Immature natural killer cell (primary cell): ENCODE results near the gene SLC7A6. TPM values are rescaled to one million over a fixed set of nuclear protein-coding genes. Genes with fewer than 3 reads are reported as not detected.

ENCODE experiments used
- DNase-seq, 3 donors: peaks; one replicate each; pipeline ENCODE4 v3.0.0; 2022; ENCODE audit warnings: mixed read lengths in 1 of 3
- H3K27ac Mint-ChIP-seq, 6 donors: one replicate each; pipeline ENCODE4 v1.8.0; 2020; ENCODE audit warnings: mixed read lengths in 6 of 6, mild to moderate bottlenecking in 5 of 6, inconsistent platforms in 4 of 6, moderate library complexity in 3 of 6
- H3K27me3 Mint-ChIP-seq, 3 donors: one replicate each; pipeline ENCODE4 v1.8.0; 2020 to 2021; ENCODE audit warnings: low read depth in 3 of 3, mild to moderate bottlenecking in 3 of 3, mixed read lengths in 3 of 3, moderate library complexity in 3 of 3, inconsistent platforms in 1 of 3
- H3K36me3 Mint-ChIP-seq, 3 donors: one replicate each; pipeline ENCODE4 v1.8.0; 2020; ENCODE audit warnings: mixed read lengths in 3 of 3, inconsistent platforms in 2 of 3, mild to moderate bottlenecking in 2 of 3
- H3K4me1 Mint-ChIP-seq, 2 donors: one replicate each; pipeline ENCODE4 v1.8.0; 2020; ENCODE audit warnings: inconsistent platforms in 2 of 2, mild to moderate bottlenecking in 2 of 2, mixed read lengths in 2 of 2, moderate library complexity in 1 of 2
- H3K4me3 Mint-ChIP-seq, 5 donors: one replicate each; pipeline ENCODE4 v1.8.0; 2020; ENCODE audit warnings: mild to moderate bottlenecking in 5 of 5, mixed read lengths in 5 of 5, inconsistent platforms in 3 of 5, moderate library complexity in 3 of 5
- H3K9me3 Mint-ChIP-seq, 6 donors: one replicate each; pipeline ENCODE4 v1.8.0; 2020; ENCODE audit warnings: mild to moderate bottlenecking in 6 of 6, mixed read lengths in 6 of 6, inconsistent platforms in 4 of 6, moderate library complexity in 3 of 6
- polyA plus RNA-seq, 3 donors: library from polyadenylated mRNA; unstranded; fragments of 300-500 nt; fragmentation: Illumina TruSeq; gene quantifications; one replicate each; pipeline ENCODE4 v1.2.3, GENCODE V29; 2021

The SLC7A6 gene
- polyA plus RNA-seq, 3 donors from 2014 or later, result 1.9 to 12.8 (median 6.0) TPM

DNA sequence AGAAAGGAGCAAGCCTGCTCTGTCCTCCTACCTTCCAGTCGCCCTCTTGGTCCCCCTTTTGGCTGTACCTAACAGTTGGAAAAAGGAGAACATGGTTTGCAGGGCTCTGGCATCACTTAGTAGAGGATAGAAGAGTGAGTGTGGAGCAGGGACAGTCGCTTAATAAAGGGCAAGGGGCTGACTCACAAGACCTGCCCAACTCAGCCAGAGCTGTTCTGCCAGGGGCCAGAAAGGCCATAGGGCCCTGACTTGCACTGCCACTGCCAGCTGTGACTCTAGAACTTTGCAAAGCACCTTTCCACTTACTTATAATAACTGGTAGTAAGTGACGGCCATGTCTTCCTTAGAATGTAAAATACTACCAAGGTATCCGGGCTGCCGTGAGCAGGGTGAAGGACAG lies 60.0 kb downstream of the SLC7A6 start:
- H3K4me3 Mint-ChIP-seq, result no peak overlapping the region
- peaks cover 3 to 29% (median 7%) of the 10 kb centered on the region in 3 donors for H3K36me3 Mint-ChIP-seq
- no peak overlapping the region for H3K27ac Mint-ChIP-seq

DNA sequence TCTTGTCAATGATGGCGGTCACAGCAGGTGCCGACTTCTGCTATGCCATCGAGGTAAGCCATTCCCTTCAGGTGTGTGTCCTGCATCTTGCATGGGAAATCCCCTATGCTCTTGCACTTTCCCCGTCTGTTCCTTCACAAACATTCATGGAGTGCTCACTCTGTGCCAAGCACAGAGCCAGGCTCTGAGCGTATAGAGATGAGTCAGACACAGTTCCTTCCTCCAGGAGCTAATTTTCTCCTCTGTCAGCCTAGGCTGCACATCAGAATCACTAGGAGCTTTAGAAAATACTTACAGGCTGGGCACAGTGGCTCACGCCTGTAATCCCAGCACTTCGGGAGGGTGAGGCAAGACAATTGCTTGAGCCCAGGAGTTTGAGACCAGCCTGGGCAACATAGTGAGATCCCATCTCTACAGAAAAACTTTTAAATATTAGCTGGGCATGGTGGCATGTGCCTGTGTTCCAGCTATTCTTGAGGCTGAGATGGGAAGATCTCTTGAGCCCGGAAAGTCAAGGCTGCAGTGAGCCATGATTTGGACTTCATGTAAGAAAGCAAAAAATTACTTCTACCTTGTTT lies 60.5 kb downstream of the SLC7A6 start:
- H3K9me3 Mint-ChIP-seq, result no peaks in the 10 kb centered on the region
- H3K36me3 Mint-ChIP-seq, result peaks cover 3 to 27% (median 7%) of the 10 kb centered on the region in 3 donors
- no peak overlapping the region for H3K4me3 Mint-ChIP-seq
- peaks cover 5 to 12% of the 10 kb centered on the region in 2 donors for H3K4me1 Mint-ChIP-seq
- no peak for DNase-seq
- H3K27ac Mint-ChIP-seq, result no peak overlapping the region
- peaks cover 0 to 2% (median 0%) of the 10 kb centered on the region in 3 donors for H3K27me3 Mint-ChIP-seq

More for the DNA sequence above, 60.0 kb downstream of the SLC7A6 start:
- peaks cover 0 to 2% (median 0%) of the 10 kb centered on the region in 3 donors for H3K27me3 Mint-ChIP-seq
- DNase-seq, result no peak
- no peaks in the 10 kb centered on the region for H3K9me3 Mint-ChIP-seq
- H3K4me1 Mint-ChIP-seq, result peaks cover 10 to 17% of the 10 kb centered on the region in 2 donors

DNA sequence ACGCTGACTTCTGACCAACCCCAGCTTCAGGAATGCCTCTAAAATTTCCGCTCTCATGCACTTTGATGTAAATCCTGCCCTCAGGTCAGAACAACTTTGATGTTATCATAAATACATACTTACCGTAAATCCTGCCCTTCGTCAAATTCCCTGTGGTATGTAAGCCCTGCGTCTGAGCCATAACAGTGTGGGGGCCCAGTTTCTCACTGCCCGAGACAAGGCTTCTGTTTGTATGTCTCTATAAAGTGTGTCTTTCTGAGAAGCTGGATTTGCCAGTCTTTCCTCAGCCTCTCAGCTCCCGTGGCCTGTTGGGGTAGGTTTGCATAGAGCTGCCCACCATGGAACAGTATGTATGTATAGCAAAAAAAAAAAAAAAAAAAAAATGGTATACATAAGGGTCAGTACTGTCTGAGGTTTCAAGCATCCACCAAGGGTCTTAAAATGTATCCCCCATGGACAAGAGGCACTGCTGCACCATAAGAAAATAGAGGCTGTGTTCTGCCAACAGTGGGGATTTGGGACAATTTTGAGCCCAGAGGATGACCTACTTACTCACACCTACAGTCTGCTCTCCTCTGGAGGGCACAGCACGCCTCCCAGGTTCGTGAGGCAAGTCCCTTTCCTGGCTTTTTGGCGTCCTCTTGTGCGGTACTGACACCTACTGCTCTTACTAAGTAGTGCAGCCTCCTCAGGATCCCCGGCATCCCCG lies 64.0 kb downstream of the SLC7A6 start:
- DNase-seq, result peak; percentile 68 to 73 (median 73)
- H3K27me3 Mint-ChIP-seq, result peaks cover 0 to 2% (median 0%) of the 10 kb centered on the region in 3 donors
- no peak overlapping the region for H3K4me3 Mint-ChIP-seq
- H3K36me3 Mint-ChIP-seq, result peaks cover 7 to 24% (median 8%) of the 10 kb centered on the region in 3 donors
- H3K4me1 Mint-ChIP-seq, result peaks cover 3 to 9% of the 10 kb centered on the region in 2 donors
- H3K27ac Mint-ChIP-seq, result peak overlapping the region in 3 of 6 donors; percentile 24 to 55 (median 36)
- no peaks in the 10 kb centered on the region for H3K9me3 Mint-ChIP-seq

DNA sequence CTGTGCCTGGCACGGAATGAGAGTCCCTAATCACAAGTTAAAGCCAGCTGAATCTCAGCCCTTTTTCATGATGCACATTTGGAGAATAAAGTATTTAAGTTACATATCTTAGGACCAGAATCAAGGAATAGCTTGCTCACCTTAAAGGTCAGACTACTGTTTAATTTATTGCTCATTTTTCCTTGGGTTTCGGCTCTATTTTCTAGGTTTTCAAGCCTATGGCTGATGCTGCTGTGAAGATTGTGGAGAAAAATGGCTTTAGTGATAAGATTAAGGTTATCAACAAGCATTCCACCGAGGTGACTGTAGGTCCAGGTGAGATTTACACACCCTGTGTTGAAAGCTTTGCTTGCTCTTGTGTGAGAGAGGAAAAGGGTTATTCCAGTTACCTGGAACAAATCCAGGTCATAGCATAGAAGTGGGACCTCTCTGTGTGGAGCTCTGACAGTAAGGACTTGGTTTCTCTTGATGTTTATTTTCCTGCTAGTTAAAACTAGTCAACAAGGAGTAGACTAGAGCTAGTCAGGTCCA lies 64.6 kb downstream of the SLC7A6 start:
- Mint-ChIP-seq H3K27me3 (peaks cover 0 to 2% (median 0%) of the 10 kb centered on the region in 3 donors), H3K36me3 (peaks cover 8 to 25% (median 9%) of the 10 kb centered on the region in 3 donors), H3K4me3 (no peak overlapping the region), H3K27ac (peak overlapping the region in 1 of 6 donors; percentile 24), H3K4me1 (peaks cover 3 to 9% of the 10 kb centered on the region in 2 donors), H3K9me3 (no peaks in the 10 kb centered on the region)
- DNase-seq, result no peak

DNA sequence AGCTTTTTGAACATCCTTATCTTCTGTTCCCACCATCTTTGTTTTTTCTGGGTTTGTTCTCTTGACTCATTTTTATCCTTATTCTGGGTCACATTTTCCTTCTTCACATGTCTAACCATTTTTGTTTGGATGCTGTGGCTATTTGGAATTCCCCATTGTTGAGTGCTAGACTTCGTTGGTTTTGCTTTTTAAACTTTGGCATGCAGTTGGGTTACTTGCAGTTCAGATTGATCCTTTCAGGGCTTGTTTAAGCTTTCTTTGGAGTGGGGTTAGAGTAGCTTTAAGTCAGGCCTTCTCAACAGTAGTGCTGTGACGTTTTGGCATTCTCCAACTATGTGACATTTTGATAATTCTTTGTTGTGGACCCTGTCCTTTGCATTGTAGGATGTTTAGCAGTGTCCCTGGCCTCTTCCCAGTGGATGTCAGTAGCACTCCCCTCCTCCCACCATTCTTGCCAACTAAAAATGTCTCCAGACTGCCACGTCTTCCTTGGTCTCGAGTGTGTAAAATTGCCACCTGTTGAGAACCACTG lies 67.6 kb downstream of the SLC7A6 start:
- Mint-ChIP-seq H3K27me3 (peaks cover 0 to 3% (median 0%) of the 10 kb centered on the region in 3 donors), H3K4me3 (no peak overlapping the region), H3K27ac (no peak overlapping the region), H3K36me3 (peaks cover 11 to 23% (median 20%) of the 10 kb centered on the region in 3 donors), H3K9me3 (no peaks in the 10 kb centered on the region), H3K4me1 (peaks cover 3 to 9% of the 10 kb centered on the region in 2 donors)
- no peak for DNase-seq

DNA sequence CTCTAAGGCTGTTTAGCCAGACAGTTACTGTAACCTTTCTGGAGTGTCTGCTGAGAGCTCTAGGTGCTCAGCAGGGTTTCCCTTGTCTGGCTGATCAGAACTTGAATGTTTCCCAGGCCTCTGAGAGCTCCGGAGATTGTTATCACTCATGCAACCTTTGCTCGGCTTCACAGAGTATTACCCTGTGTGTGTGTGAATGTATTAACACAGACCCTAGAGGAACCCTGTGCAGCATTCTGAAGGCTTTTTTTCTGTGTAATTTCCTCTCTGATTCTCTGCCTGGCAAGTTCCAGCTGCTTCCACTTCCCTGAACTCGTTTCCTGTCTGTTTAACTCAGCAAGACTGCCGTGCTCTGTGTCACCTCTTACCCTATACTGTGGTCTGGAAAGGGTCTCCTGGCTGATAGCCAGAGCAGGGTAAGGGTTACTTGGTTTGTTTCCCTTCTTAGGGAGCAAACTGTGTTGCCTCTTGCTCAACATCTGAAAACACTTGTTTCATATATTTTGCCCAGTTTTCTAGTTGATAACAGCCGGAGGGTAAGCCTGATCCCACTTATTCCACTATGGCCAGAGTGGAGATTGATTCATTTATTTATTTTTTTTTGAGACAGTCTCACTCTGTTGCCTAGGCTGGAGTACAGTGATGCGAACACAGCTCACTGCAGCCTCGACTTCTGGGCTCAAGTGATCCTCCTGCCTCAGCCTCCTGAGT lies 68.2 kb downstream of the SLC7A6 start:
- Mint-ChIP-seq H3K4me3 (no peak overlapping the region), H3K27me3 (peaks cover 0 to 3% (median 0%) of the 10 kb centered on the region in 3 donors), H3K36me3 (peaks cover 16 to 25% (median 24%) of the 10 kb centered on the region in 3 donors), H3K27ac (no peak overlapping the region), H3K4me1 (peaks cover 3 to 9% of the 10 kb centered on the region in 2 donors), H3K9me3 (no peaks in the 10 kb centered on the region)
- DNase-seq, result no peak

DNA sequence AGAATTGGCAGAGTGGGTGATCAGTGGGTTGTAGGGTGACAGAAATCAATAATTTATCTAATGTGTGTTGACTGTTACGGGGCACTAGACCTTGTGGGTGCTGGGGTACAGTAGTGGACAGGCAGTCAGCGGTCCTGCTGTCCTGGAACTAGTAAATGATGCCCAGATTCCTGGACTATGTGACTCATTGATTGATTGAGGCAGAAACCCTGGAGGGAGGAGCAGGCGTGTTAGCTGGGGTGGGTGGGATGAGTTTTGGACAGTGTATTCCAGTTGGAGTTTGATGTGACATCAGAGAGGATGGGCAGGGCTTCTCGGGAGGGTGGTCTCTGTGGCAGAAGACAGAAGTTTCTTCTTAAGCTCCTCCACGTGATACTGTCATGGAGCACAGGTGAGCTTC lies 70.8 kb downstream of the SLC7A6 start:
- Mint-ChIP-seq H3K27me3 (peaks cover 0 to 3% (median 0%) of the 10 kb centered on the region in 3 donors), H3K4me3 (no peak overlapping the region), H3K36me3 (peaks cover 21 to 41% (median 40%) of the 10 kb centered on the region in 3 donors), H3K27ac (no peak overlapping the region), H3K4me1 (no peaks in the 10 kb centered on the region), H3K9me3 (no peaks in the 10 kb centered on the region)
- DNase-seq, result no peak

DNA sequence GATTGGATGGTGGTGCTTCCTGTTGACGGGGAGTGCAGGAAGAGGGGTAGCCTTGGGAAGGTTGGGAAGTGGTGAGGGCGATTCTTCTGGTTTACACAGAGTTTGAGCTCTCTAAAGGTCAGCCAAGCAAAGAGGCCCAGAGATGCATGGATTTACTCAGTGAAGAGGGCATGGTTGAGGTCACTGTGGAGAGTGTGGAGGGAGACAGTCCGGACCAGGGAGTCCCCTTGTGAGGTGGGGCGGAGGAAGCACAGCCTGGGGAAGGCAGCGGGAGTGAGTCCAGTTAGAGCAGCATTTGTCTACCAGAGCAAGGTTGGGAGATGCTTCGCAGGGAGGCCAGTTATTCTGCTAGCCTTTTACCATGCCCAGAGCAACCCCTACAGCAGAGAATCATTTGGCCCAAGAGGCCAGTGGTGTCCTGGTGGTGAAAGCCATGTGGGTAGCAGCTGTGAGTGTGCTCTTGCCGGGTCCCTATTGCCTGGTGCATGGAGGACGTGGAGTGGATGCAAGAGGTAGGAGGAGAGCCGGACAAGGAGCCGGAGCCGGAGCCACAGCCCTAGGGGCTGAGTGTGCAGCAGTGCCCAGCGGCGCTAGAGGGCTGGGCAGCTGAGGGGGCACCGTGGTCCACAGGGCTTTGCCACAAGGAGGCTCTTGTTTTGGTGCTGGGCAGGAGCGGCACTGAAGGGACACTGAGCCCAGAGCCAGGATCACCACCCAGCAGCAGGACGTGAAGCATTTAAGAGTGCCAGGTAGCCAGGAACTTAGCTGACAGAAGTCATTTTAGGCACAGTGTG lies 74.2 kb downstream of the SLC7A6 start:
- Mint-ChIP-seq H3K27ac (peak overlapping the region in 1 of 6 donors; percentile 11), H3K27me3 (peaks cover 0 to 3% (median 0%) of the 10 kb centered on the region in 3 donors), H3K36me3 (peaks cover 31 to 49% (median 44%) of the 10 kb centered on the region in 3 donors), H3K4me1 (no peaks in the 10 kb centered on the region), H3K9me3 (no peaks in the 10 kb centered on the region), H3K4me3 (no peak overlapping the region)
- DNase-seq, result no peak

DNA sequence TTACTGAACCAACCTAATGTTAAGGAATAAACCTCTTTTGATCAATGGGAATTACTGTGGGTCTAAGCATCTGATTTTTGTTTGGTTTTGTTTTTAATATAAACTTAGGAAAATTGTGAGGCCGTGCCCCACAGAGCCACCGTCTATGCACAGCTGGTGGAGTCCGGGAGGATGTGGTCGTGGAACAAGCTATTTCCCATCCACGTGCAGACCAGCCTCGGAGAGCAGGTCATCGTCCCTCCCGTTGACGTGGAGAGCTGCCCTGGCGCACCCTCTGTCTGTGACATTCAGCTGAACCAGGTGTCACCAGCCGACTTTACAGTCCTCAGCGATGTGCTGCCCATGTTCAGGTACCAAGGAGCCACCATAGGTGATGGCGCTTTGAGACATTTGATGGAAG lies 74.9 kb downstream of the SLC7A6 start:
- Mint-ChIP-seq H3K9me3 (no peaks in the 10 kb centered on the region), H3K27me3 (peaks cover 0 to 2% (median 0%) of the 10 kb centered on the region in 3 donors), H3K4me3 (no peak overlapping the region), H3K27ac (no peak overlapping the region), H3K36me3 (peaks cover 32 to 45% (median 41%) of the 10 kb centered on the region in 3 donors), H3K4me1 (no peaks in the 10 kb centered on the region)
- DNase-seq, result no peak

DNA sequence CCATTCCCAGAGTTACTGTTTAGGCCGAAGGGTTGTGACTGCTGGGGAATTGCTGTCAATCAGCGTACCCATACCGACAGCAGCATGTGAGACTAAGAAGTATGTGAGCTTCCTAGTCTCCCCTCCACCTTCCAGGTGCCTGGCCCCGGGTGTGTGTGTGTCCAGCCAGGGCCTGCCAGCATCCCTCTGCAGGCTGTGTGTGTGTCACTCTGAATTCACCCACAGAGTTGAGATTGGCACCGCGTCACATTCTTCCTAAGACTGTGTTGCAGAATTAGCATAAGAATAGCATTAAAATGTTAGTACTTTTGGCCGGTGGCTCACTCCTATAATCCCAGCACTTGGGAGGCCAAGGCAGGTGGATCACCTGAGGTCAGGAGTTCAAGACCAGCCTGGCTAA lies 78.3 kb downstream of the SLC7A6 start:
- no peak for DNase-seq
- H3K36me3 Mint-ChIP-seq, result peaks cover 32 to 51% (median 40%) of the 10 kb centered on the region in 3 donors

DNA sequence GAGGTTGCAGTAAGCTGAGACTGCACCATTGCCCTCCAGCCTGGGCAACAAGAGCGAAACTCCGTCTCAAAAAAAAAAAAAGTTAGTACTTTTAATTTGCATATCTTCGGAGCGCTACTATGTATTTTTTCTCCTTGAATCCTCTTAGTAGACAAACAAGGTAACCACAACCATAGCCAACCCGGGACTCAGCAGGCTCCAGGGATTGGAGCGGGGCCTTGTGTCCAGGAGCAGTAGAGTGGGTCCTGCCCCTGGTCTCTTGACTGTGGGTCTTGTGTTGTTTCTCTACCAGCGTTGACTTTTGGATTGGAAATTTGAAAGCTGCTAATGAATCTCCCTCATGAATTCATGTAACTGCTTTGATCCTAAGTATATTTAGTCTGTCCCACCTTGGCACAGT lies 78.8 kb downstream of the SLC7A6 start:
- Mint-ChIP-seq H3K4me3 (no peak overlapping the region), H3K36me3 (peaks cover 32 to 51% (median 37%) of the 10 kb centered on the region in 3 donors), H3K9me3 (no peaks in the 10 kb centered on the region), H3K4me1 (no peaks in the 10 kb centered on the region), H3K27ac (no peak overlapping the region), H3K27me3 (peaks cover 0 to 3% (median 0%) of the 10 kb centered on the region in 3 donors)
- no peak for DNase-seq

More for the DNA sequence above, 78.3 kb downstream of the SLC7A6 start:
- Mint-ChIP-seq H3K4me3 (no peak overlapping the region), H3K27me3 (peaks cover 0 to 3% (median 0%) of the 10 kb centered on the region in 3 donors), H3K9me3 (no peaks in the 10 kb centered on the region), H3K27ac (no peak overlapping the region), H3K4me1 (no peaks in the 10 kb centered on the region)

DNA sequence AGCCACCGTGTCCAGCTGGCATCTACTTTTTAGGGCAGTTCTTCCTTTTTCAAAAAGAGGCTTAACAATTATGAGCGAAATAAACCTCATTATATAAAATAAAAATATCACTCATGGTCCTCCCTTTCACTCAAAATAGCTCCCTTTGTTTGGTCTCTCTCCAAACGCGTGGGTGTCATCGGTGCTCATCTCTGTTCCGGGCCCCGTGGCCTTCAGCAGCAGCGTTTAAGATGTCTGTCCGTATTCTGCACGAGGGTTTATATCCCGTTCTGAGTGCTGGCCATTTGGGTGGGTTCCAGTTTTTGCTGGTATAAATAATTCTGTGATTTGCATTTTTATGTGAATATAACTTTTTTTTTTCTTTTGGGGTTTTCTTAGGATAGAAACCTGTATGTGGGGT lies 79.9 kb downstream of the SLC7A6 start:
- Mint-ChIP-seq H3K4me1 (no peaks in the 10 kb centered on the region), H3K4me3 (no peak overlapping the region), H3K27me3 (peaks cover 0 to 3% (median 1%) of the 10 kb centered on the region in 3 donors), H3K9me3 (no peaks in the 10 kb centered on the region), H3K36me3 (peaks cover 37 to 53% (median 41%) of the 10 kb centered on the region in 3 donors), H3K27ac (no peak overlapping the region)
- no peak for DNase-seq

DNA sequence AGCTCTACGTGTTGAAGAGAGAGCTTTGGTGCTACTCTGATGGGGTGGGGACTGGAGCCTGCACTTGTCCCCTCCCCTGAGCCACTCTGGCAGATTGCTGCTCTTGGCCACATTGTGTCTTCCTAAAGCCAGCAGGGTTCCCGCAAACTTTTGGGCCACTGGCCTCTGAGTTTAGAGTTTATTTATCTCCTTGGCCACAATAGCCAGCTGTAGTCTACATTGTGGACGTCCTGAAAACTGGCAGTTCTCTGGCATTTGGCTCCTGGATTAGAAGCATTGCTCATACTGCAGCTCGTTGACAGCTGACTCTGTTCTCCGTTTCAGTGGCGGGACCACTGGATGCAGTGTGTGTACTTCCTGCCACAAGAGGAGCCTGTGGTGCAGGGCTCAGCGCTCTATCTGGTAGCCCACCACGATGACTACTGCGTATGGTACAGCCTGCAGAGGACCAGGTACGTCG lies 81.1 kb downstream of the SLC7A6 start:
- no peak for DNase-seq
- Mint-ChIP-seq H3K27ac (no peak overlapping the region), H3K9me3 (no peaks in the 10 kb centered on the region)

More for the DNA sequence above, 81.1 kb downstream of the SLC7A6 start:
- no peaks in the 10 kb centered on the region for H3K4me1 Mint-ChIP-seq
- peaks cover 35 to 53% (median 38%) of the 10 kb centered on the region in 3 donors for H3K36me3 Mint-ChIP-seq
- peaks cover 0 to 3% (median 1%) of the 10 kb centered on the region in 3 donors for H3K27me3 Mint-ChIP-seq
- H3K4me3 Mint-ChIP-seq, result no peak overlapping the region
